Right hindlimb (tissue), 1 donor: Measurements from ENCODE around the gene SPRR1A.

ENCODE experiments used
- DNase-seq: peaks from one replicate; pipeline ENCODE4 v3.0.0-alpha.2; 2018

Gene SPRR1A, protein sequence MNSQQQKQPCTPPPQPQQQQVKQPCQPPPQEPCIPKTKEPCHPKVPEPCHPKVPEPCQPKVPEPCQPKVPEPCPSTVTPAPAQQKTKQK

DNA sequence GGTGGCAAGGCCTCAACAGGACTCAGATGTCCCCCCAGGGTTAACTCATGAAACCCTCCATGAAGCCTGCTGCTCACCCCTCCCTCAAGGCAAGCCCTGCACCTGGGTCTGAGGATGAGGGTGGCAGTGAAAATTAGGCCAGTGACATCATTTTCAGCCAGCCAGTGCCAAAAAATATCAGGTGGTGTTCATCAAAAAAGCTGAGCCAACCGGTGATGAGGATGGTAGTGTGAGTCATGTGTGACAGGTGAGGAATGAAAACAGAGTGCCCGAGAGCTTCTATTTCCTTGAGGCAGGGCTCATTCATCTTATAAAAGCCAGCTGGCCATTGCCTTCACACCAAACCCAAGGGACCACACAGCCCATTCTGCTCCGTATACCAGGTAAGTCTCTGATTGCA is at the start of gene SPRR1A:
SPRR1A (plus strand) TSS at position 339 of the 400 bp plus-strand sequence. CDS start 1,150 bp downstream, outside the sequence.
- no peak for DNase-seq

DNA sequence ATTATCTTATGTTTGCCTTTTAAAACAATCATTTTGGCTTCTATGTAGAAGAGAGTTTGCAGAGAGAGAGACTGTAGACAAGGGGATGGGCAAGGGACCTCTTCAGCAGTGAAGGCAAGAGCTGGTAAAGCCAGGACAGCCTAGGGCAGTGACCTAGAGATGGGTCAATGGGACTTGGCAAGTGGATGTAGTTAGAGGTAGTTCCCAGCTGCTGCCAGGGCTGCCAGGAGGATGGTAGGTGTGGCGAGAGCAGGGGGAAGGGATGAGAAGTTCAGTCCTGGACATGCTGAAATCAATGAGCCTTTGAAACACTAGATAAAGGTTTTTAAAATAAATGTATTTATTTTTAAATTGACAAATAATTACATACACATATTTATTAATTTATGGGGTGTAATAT is 43.3 kb upstream of the SPRR1A start:
- DNase-seq, result no peak

GRCh38 chr1:152941037-152941711 is 42.7 kb upstream of the SPRR1A start:
- DNase-seq, result no peak

DNA sequence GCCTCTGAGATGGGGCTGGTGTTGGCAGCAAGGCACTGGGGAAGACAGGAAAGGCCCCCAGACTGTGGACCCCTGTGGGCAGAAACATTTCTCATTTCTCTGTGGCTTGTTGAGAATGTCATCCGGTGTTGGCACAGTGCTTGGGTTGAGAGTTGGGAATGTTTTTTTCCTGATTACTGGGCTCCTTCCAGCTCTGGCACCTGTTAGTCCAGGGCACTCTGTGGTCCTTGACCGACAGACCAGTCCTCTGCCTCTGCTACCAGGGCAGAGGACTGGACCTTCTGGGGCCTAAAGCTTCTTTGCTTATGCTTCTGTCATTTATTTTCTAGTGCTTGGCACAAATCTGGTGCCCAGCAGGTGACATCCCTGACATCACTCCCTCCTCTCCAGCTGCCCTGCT is 41.7 kb upstream of the SPRR1A start:
- DNase-seq, result no peak

DNA sequence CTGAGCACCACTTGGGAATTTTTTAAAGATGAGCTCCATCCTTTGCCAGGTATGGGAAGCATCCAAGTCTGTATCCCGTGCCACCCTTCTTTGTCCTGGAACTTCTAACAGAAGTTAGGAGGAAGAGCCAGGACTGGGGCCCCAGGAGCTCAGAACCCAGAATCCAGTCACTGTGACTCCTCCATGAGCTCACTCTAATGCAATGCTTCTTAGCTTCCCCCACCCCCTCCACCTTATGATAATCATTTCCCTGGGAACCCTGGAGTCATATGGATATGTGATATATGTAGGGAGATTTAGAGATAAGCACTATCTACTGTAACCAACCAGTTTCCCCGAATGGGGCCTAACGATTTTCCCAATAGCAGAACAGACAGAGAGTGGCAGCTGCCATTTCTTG is 37.6 kb upstream of the SPRR1A start:
- DNase-seq, result no peak

DNA sequence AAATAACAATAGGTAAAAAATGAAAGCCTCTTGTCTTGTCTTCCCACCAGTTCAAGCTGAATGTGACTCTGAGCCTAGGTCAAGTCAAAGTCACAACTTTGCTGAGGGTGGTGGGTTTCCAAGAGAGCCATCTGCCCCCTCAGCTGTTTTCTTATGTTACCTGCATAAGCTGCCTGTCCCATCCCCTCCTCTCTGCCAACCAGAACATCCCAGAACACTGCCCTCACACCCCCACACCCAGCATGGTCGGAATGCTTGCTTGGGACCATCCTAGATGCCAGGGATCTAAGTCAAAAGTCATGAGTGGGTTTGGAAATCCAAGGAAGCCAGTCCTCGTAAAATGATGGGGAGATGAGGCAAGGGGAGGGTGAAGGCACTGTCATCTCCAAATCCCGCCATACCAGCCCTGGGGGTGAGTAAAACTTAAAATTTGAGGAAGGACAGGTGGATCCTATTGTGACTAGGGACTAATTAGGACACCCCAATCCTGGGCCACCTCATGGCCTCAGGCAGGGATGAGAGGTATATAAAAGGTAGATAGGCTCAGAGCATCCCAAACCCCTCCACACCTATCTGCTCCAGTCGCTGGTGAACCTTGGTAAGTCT is 37.1 kb upstream of the SPRR1A start, which contains the start of gene SPRR5:
SPRR5 (plus strand) TSS at position 556 of the 606 bp plus-strand sequence. CDS start 1,349 bp downstream, outside the sequence.
- DNase-seq, result no peak

GRCh38 chr1:152951711-152952110 is 32.2 kb upstream of the SPRR1A start:
- no peak for DNase-seq

DNA sequence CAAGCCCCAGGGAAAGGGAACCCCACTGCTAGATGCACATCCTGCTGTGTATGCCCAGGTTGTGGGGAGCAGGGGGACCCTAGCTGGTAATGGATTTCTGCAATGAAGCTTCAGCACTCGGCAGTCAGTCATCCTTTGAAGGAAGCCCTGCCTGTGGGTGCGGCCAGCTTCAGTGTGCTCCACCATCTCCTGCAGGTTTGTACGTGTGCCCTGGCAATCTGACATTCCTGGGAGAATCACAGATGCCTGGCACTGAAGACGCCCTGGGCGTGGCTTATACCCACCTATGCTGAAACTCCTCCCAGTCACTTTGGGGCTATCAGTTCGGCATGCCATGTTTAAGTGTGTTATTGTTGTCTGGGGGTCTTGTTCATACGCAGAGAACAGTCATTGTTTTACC is 30.1 kb upstream of the SPRR1A start:
- no peak for DNase-seq

GRCh38 chr1:152954436-152954835 is 29.4 kb upstream of the SPRR1A start:
- DNase-seq, result no peak

- no peak for DNase-seq
These were observed 26.3 kb upstream of the SPRR1A start for GRCh38 chr1:152957561-152957960.

DNA sequence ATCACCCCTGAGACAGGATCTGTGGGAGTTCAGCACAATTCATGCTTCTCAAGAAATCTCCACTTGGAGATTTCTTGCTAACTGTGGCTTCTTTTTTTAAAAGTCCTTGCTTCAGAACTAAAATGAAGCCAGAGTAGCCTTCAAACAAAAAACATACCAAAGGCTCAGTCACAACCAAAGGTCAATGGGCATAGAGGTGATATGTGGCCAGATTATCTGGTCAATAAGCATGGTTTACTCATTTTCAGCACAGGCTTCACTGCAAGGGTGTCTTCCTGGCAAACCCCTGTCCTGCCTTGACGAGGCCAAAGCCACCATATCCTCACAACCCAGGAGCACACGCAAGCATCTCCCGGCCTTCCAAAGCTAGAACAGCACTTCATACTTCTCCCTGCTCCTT is 24.6 kb upstream of the SPRR1A start:
- no peak for DNase-seq

- no peak for DNase-seq
These were observed 24.0 kb upstream of the SPRR1A start for GRCh38 chr1:152959801-152960451.

GRCh38 chr1:152960452-152961044 is 23.3 kb upstream of the SPRR1A start:
- DNase-seq, result no peak

DNA sequence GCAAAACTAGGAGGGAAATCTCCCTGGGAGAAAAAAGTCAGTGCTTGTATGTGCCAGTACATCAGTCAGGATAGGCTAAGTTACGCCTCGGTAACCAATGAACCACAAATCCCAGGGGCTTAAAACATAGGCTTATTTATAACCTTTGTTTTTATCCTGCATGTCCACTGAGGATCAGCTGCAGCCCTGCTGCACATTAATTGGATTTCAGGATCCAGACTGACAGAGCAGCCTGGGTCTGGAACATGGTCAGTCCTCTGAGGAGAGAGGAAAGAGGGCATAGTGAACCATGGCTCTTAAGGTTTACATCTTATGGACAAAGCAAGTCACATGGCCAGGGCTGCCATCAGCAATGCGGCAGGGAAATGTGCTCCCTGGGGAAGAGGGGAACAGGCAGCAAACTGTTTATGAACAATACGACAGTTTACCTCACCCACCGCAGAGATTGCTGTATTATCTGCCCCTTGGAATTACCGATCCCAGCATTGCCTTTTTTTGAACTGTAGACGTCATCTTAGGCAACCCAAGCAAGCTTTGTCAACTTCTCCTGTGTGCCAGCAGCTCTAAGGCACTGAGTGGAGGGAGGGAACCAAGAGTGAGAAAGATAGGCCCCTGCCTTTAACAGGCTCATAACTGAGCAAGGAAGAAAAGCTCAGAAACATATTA is 22.5 kb upstream of the SPRR1A start:
- DNase-seq, result no peak

DNA sequence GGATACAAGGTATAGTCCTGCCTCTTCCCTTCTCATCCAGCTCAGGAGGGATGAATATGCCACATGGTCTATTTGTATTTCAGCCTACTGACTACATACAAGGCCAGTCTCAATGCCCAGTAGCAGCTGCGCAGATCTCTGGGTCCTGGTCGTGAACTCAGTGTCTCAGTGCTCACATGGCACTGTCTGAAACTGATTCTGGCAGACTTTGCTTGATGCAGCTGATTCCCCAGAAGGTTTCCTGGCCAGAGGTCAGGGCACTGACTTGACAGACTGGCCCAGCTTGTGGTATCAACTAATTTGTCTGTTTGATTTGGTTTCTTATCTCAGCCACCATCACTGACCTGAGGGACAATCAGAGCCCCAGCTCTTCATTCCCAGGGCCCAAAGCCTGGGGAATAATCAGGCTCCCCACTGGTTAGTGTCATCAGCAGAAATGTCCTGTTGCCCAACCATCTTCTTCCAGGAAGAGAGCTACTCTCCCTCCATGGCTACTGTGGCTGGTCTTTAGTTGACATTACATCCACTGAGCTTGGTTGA is 20.9 kb upstream of the SPRR1A start:
- DNase-seq, result no peak

DNA sequence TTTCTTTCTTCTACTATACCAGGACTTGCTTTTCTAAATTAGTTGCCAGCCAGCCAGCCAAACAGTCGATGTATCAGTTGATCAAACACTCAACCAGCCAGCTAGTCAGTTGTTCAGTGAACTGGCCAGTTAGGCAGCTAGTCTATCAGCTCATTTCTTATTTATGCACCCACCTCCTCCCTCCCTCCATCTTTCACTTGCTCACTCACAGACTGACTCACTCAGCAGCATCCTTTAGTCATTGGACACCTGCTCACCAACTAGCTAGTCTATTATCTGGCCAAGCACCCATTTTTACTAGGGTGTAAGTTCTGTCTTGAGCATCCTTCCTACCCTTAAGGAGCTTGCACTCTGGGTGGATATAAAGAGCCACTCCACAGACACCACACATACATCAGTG is 19.3 kb upstream of the SPRR1A start:
- DNase-seq, result no peak

- no peak for DNase-seq
These were observed 18.0 kb upstream of the SPRR1A start for GRCh38 chr1:152965853-152966252.

- no peak for DNase-seq
These were observed 16.7 kb upstream of the SPRR1A start for GRCh38 chr1:152967201-152967600.

GRCh38 chr1:152968248-152968647 is 15.6 kb upstream of the SPRR1A start:
- DNase-seq, result no peak

GRCh38 chr1:152969036-152969435 is 14.8 kb upstream of the SPRR1A start:
- DNase-seq, result no peak

- DNase-seq, result no peak
These were observed 13.4 kb upstream of the SPRR1A start, which contains the start of gene SPRR4 for GRCh38 chr1:152970495-152970894. TSS of gene SPRR4 (plus strand) at chr1:152970648. CDS start at chr1:152971891, 1,243 bp downstream.

DNA sequence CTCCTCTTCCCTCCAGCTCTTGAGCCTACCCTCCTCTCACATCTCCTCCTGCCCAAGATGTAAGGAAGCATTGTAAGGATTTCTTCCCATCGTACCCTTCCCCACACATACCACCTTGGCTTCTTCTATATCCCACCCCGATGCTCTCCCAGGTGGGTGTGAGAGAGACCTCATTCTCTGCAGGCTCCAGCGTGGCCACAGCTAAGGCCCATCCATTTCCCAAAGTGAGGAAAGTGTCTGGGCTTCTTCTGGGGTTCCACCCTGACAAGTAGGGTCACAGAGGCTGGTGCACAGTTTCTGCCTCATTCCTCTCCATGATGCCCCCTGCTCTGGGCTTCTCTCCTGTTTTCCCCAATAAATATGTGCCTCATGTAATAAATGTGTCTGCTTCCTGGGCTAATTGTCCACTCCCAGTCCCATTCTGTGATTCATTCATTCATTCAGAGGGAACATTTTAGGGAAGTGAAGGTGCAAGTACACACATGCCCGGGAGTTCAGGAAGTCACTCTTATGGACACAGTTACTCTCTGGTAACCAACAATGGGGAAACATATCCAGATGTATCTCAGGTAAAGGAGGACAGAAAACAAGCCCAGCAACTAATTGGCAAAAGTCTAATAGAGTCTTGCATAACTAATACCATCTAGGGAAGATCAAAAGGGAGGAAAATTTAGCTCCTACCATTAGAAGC is 11.5 kb upstream of the SPRR1A start:
- no peak for DNase-seq
